Body of pancreas (tissue), 4 donors: ENCODE data around the gene DIS3L2.

Experiments
- CTCF ChIP-seq, 7 experiments: fragments of 450-650 bp in 4 of 7; fragments of 200-600 bp in 3 of 7; sonication (generic) in 3 of 7; IDR thresholded peaks; one replicate each; pipeline ENCODE4 v1.5.1; 2016 to 2019; ENCODE audit warnings: antibody characterized with exemption in 7 of 7
- POLR2A ChIP-seq, 3 donors: fragments of 450-650 bp; IDR thresholded peaks; one replicate each; pipeline ENCODE4 v1.6.1; 2016; ENCODE audit warnings: antibody characterized with exemption in 3 of 3, mild to moderate bottlenecking in 2 of 3

GRCh38 chr2:232281858-232282507, 320.5 kb downstream of the DIS3L2 start:
- TF ChIP-seq POLR2A (IDR thresholded peaks at IDR 0.05), result no peak
- TF ChIP-seq CTCF (IDR thresholded peaks at IDR 0.05), result no peak
